Measurements from ENCODE around the gene DST.

DST gene

DNA sequence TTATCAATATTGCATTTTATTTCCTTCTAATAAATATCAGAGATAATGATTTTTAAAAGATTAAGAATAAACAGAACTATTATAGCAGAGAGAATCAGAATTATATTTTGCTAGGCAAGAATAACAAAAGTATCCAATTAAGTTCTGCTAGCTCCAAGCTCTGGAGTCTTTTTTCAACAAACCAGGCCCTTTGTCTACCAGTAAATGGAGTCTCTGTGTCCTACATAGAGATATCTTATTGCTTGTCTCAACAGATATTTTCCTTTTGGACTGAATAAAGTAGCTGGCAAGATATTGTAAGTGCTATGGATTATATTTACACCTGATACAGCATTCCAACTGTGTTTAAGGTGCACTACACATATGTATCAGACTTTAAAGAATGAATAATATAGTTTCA is 107.1 kb downstream of the DST start:
- no peak for DNase-seq

DNA sequence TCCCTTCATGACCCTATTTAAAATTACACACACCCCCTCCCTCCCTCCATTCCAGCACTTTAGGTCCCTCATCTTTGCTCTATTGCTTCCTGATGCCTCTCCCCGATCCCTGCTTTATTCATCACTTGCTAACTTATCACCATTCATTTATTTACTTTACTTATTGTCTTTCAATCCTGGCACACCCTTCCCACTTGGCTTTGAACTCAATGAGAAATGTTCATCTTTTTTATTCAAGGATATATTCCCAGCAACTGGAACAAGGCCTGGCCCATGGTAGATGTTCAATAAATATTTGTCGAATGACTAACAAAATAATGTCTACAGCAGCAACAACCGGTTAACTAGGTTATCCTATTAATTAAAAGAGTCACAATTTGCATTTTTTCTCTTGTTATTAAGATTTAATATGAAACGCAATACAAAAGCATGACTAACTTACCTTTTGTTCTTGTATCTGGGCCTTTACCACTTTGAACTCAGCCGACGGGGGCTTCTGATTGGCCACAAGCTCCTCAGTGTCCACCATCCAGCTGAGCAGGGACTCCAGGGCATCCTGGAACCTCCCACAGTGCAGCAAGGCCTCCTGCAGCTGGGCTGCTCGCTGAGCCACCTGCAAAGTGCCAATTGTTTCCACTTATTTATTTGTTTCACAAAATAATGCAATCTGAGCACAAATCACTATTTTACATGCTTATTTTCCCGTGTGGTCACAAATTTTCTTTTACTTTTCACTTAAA is 107.8 kb downstream of the DST start:
- DNase-seq = no peak

DNA sequence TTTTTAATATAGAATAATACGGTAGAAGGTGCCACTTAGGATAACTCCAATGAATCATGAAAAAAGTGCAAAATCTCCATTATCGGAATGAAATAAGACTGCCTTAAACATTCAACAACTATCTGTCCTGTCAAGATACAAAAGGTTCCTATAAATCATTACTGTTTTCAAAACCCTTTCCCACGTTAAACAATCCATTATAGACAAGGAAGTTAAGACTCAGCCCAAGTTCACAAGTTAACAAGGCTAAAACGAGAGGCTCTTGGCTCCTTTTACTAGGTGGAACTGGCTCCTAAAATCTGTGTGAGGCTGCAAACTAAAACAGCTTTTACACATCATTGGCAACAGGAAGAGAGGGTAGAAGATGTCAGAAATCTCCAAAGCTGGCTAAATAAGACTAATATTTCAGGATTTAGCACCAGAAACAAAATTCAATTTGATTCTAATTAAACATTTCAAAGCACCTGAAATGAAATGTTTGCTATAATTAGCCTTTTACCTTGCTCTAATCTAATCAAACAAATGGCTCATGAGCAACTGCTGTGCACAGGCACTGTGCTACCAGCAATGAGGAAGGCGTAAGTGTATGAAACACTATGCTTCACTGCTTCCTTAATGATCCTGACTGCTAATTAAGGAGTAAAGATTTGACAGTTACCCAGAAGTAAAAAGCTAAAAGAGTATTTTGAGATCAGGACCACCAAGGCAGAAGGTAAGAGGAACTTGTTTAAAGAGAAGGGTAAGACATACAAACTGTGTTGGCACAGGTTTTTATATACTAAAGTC is 109.7 kb downstream of the DST start:
- no peak for DNase-seq

DNA sequence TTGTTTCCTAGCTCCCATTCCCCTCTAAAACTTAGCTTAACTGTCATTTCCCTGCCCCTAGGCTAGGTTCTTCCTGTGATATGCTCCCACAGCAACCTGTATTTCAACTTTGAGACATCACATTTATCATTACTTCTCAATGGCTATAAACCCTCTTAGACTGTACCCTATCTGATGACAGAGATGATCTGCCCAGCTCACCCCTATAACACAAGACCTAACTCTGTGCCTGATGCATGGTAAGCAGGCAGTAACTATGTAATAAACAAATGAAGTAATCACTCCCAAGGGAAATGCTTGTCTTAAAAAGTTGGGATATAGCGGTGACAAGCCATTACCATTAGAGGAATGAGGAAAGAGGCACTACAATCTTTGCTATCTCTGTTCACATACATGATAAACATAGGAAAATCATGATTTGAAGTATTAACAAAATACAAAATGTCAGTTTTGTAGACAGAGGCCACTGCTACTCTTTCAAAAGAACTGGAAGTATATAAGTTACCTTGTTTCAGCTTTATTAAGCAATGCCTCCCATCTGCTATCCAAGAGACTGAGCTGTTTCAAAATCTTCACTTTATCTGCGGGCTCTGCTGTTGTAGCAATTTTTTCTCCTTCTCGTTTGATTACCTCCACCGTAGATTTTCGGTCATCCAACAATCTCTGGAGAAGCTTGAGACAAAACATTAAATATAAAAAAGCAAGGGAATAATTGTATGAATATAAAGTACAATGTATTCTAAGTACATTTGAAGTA is 110.7 kb downstream of the DST start:
- DNase-seq = no peak

DNA sequence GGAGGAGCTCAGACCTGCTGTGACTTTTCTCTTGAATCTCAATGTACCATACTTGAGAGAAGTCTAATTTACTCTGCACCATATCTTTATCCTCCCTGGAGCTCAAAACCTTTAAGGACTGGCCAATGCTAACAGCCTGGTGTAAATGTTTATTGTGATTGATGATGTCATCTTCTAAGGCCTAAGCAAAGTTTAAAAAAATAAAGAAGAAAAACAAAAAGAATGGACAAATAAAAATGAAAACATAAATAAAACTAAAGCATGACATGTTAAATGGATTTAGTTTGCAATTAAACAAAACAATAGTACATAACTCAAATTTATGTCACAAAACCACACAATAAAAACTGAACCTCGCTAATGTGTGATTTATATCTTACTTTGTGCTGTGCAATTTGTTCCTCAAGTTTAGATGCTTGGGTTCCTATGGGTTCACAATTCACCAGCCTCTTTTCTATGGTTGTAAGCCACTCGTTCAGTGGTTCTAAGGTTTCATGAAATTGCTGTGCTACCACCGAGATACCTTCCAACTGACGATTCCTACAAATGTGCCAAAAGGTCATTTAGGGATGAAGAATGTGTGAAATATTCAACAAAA is 113.0 kb downstream of the DST start:
- no peak for DNase-seq

DNA sequence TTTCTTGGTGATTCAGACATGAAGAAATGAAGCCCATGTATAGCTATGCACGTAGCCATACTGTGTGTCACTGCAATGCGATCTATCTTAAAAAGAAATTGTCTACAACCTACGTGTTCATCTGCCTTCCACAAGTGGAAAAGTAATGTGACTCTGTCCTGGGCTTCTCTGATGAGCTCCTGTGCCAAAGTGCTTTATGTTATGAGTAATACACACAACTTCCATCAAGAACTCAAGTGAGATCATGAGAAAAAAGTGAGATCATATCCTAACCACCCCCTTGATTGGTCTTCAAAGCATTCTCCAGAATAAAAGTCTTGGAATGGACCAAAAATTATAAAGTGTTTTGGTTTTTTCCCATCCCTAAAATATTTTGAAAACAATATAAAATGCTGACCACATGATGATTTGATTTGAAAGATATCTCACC is 114.3 kb downstream of the DST start:
- no peak for DNase-seq

DNA sequence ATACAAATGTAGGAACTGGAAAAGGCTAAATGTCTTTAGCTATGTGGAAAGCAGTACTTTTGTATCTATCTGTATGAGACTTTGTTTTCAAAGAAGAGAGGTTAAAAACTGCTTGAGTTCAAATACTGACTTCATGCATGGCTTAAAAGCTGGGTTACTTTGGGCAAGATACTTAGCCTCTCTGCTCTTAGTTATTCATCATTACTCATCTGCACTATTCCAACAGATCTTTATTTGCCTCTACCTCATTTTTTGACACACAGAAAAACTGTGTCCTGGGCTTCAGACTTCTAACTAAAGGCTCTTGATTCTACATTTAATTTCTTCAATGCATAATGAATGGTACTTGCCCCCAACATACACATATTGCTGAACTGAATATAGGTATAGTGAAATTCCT is 114.8 kb downstream of the DST start:
- no peak for DNase-seq

DNA sequence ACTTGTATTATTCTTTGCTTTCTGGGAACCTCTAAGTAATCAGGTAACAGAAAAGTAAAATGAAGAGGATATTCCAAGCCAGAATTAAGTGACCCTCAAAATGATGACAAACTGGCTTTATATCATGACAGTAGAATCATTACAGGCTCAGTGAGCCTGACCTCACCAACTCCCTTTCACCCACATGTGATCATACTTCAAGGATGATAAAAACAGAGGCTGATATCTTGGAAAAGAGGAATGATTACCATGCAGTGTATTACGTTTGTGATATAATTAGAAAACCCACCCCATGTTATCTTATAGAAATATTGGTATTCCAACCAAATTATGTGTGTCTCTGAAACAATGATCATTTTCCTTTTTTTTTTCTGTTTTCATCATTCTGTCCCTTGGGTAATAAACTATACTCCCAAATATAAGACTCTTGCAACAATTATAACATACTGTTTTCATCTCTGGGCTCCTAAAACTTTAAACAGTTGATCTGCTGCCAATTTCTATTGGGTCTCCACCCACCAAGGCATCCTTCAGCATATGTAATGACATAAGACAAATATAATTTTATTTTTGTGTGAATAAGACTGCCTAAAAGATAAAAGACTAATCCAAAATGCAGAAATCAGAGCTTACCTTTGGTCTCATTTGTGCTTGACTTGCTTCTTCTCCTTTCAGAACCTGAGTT is 115.7 kb downstream of the DST start:
- DNase-seq = no peak

DNA sequence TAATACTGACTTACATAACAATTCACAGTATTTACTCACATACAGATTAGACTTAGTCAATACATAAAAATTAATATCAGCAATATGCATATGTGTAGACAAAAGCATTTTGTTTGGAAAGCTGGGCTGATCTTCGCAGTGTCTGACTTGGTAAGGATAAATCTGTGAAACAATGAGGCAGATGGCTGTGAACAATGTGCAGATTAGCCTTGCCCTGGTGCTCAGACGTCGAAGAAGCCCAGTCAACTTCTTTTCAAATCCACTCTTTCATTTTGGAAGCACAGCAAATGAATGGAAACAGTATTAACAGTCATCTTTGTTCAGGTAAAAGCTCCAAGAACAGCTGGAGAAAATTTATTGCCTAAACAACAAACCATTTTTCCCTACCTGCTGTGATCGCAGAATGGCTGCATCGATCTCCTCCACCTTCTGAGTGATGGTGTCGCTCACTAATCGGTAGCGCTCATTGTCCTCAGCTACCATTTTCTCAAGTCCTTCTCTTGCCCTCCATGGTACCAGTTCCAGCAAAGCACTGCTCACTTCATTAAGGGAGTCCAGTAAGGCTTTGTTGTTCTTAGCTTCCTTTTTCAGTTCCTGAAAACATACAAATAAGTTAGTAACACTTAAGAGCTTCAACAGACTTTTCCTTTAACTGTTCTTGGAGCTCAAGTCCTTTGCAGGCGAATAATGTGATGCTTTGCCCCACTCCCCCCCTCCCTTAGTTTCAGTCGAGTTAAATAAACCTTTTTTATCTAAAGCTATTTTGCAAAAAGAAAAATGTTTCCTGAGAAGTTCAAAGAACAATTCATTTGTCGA is 116.5 kb downstream of the DST start:
- DNase-seq = no peak

DNA sequence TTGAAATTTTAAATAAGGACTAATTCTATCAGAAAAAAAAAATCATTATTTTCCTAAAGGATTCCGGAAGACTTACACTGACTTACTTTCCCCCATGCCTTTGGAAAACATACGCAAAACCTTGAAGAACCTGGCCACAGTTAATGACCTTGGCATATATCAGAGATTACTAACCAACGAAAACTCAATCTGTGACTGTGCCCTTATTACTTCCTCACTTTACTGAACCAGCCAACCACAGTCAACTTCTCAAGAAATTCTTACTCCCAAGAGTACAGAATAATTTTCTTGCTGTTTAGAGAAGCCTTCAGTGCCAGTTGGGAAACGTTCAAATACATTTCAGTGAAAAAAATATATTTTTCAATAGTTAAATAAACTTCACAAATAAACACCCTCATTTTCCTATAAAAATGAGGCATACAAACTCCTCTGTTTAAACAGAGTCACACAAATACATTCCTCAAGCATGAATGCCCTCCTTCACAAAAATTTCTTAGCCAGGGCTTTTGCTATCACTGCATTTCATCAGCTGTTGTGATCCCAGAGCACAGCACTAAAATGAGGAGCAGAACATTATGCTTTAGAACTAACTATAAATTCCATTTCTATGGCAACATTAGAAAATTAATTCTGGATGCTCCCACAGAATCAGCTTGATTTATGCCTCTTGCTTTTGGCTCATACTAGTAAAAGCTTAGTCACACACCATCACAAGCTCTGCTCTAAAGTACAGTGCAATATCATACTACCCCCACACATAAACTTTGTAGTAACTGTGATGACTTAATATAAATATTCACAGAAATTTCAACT is 117.6 kb downstream of the DST start:
- no peak for DNase-seq

DNA sequence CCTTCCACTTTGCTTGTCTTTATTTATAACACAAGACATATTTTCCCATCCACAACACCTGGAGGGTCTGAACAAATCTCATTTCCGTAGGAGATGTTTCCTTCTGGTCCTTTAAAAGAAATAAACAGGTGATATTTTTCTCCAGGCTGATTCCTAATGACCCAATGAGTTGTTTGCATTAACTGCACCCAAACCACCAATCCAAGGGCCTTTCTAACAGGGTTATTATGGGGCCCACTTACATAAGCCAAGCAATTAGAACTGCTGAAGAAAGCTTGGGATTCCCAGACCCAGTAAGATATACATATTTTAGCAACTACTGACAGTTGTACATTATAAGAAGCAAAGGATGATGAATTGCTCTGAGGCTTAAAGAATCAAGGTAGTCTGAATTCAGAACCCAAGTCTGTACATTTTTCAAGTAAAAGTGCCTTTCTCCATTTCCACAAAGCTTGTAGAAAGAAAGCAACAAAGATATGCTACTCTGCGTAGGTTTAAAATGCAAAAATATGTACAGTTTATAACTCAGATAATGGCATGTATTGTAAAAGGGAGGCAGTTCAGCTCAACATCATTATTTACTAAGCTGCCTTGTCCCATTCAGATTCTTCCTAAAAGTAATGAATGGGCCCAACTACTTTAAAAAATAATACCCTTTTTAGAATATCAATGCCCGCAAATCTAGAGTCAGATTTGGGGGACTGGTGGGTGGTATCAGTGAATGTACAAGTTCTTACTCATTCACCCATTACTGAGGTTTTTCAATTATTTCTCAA is 120.0 kb downstream of the DST start:
- DNase-seq = no peak

DNA sequence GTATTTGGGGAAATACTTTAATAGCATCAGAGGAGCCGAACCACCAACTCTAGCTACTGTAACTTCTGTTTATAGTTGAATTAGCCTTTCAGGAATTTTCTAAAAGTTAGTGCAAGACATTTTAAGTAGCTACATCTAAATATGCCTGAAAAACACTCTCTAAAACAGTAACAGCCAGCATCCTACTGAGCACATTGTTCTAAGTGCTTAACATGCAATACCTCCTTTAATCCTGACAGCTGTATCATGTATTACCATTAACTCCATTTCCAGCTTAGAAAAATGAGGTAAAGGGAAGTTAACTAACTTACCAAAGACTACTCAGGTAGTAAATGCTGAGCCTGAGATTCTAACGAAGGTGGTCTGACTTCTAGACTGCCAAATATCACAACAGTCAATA is 120.7 kb downstream of the DST start:
- DNase-seq = no peak

DNA sequence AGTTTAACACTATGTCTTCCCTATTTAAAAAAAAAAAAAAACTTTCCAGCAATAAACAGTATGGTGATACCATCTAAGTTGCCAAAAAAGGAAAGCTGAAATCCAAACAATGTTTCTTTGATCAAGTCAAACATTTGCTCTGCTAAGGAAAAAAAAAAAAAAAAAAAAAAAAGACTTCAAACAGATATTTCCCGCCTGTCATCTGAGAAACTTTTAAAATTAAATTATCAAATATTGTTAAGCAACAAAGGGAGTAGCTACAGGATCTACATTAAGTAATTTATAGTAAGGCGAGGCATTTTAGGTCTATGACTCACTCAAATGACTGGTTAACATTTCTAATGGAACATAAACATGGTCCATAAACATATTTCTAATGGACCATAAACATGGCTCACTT is 121.2 kb downstream of the DST start:
- DNase-seq = no peak

DNA sequence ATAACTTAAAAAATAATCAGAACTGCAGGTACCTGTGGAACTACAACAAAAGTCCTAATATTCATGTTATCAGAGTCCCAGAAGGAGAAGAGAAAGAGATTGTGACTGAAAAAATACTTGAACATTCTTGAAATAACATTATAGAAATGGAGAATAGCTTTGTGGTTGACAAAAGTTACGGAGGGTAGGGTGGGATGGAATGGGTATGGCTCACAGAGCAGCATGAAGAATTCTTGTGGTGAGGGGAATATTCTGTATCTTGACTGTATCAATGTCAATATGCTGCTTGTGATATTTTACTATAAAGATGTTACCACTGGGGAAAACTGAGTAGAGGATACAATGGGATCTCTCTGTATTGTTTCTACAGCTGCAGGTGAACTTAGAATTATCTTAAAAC is 122.5 kb downstream of the DST start:
- no peak for DNase-seq

DNA sequence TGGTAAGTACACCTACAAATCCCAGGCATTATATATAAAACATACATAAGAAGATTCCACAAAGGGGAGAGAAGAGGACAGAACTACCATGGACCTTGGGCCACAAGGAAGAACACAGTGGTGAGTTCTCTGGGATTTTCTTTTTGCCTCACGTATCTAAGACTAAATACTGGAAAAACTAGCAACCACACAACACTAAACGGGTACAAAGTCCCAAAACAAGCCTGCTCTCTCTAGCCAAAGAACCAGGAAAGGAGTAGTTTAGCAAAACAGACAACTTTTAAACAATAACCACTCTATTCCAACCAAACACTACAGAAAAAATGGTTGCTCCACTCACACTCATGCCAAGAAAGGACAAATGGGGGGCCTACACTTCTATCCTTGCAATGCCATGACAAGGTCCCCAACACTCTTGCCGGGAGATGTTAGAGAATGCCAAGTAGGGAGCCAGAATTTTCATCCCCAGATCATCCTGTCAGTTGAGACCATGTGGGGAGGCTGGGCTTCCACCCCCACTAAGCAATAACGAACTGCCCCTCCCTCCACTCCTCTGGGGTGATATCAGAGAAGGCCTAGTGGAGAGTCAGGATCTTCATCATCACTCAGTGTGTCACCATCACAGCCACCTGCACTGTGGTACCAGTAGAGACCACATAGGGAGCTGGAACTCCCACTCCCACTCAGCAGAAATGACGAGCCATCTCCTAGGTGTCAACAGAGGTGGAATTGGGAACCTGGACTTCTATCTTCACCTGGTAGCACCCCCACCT is 123.5 kb downstream of the DST start:
- DNase-seq = no peak

DNA sequence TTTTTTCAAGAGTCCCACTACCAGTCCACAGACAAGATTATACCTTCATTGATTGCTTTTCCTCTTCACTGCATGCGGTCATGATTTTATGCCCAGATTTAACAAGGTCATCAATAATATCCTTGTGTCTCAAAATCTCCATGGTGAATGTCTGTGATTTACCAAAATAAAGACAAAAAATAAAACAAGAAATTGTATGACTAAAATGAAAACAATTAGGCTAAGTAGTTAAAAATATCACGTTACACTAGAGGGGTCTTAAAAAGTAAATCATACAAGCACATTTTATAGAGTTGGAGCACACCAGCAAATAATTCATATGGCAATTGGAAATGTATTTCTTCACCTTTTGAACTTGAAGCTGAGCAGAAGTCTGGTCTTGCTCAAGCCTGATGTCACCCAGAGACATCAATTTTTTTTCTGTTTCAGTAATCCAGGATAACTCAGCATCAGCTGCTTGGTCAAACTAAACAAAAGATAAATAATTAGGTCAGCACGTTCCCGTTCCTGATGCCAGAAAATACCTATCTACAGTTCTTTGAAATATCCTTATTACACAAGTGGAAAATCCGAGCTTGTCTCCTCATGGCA is 125.4 kb downstream of the DST start:
- no peak for DNase-seq

DNA sequence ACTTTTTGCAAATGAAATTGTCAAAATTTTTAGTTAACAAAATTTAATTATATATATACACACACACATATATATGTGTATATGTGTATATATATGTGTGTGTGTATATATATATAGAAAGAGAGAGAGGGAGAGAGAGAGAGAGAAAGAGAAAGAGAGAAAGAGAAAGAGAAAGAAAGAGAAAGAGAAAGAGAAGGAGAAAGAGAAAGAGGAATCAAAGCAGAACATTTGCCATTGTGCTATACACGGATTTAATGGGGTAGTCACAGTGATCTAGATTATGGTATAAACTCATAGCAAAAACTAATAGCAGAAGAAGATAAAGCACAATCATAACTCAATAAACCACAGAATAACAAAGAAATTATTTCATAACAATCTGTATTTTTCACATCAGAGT is 126.7 kb downstream of the DST start:
- no peak for DNase-seq

DNA sequence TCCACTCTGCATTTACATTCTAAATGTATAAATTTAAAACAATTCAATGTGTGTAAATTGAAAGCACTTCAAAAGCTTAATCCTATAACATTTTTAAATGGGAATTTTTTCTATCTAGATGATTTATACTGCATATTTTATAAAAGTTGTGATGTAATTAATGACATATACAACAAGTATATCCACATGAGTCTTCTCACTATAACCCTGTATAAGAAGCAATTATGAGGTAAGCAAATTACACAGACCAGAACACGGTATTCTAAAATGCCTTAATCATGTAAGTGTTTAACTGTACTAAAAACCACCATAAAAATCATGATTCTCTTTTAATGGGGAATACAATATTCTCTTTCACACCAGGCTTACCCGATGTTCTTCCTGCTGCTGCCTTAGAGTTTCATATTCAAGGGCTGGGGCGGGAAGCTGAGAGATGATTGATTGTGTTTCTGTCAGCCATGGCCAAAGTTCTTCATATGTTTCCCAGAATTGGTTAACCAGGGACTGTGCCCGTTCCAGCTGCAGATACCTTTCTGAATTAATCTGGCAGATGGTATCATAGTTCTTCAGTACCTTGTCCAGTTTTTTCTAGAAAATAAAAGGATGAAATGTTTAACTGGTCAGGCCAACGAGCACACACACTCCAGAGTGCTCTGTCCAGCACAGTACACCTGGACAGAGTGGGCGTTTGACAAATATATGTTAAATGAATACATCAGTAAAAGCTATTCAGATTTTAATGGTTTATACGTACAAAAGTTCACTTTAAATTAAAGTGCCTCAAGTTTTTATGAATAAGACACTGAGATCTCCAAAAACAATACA is 127.4 kb downstream of the DST start:
- DNase-seq = no peak

All from stimulated activated CD4-positive, alpha-beta T cell treated with anti-CD3 and anti-CD28 coated beads, Interleukin-15, amount 100 ng/mL, for 24 hours (primary cell).